ENCODE results near the gene GPATCH2. TPM values are rescaled to one million over a fixed set of nuclear protein-coding genes. Genes with fewer than 3 reads are reported as not detected.

Gene GPATCH2
- total RNA-seq, 4 donors from 2014 or later: 14.1 to 15.5 (median 15.3) TPM

DNA sequence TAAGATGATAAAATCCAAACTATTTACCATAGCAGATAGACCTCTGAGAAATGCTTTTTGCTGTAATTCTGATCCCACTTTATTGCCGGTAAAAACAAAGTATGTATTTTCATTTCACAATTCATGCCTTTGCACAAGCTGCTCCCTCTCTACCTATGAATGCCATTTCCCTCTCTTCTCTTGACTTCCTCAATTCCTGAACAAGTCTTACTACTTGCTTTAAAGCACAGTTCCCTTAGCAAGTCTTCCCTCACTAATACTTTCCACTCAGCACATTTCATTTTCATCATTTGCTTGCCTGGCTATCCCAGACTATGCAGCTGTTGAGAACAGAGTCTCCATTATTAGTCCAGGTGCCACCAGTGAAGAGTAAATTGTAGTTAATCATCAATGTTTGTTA lies 13.8 kb downstream of the GPATCH2 start:
- TF ChIP-seq, protein P1, sequence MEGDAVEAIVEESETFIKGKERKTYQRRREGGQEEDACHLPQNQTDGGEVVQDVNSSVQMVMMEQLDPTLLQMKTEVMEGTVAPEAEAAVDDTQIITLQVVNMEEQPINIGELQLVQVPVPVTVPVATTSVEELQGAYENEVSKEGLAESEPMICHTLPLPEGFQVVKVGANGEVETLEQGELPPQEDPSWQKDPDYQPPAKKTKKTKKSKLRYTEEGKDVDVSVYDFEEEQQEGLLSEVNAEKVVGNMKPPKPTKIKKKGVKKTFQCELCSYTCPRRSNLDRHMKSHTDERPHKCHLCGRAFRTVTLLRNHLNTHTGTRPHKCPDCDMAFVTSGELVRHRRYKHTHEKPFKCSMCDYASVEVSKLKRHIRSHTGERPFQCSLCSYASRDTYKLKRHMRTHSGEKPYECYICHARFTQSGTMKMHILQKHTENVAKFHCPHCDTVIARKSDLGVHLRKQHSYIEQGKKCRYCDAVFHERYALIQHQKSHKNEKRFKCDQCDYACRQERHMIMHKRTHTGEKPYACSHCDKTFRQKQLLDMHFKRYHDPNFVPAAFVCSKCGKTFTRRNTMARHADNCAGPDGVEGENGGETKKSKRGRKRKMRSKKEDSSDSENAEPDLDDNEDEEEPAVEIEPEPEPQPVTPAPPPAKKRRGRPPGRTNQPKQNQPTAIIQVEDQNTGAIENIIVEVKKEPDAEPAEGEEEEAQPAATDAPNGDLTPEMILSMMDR (IDR thresholded peaks at IDR 0.05; ENCODE audit: low read depth): no peak

- TF ChIP-seq, protein P1 (IDR thresholded peaks at IDR 0.05; ENCODE audit: low read depth): no peak
These were observed 16.6 kb downstream of the GPATCH2 start for GRCh38 chr1:217614200-217614712.

GRCh38 chr1:217605390-217605789 lies 25.5 kb downstream of the GPATCH2 start:
- TF ChIP-seq, protein P1 (IDR thresholded peaks at IDR 0.05; ENCODE audit: low read depth): no peak

DNA sequence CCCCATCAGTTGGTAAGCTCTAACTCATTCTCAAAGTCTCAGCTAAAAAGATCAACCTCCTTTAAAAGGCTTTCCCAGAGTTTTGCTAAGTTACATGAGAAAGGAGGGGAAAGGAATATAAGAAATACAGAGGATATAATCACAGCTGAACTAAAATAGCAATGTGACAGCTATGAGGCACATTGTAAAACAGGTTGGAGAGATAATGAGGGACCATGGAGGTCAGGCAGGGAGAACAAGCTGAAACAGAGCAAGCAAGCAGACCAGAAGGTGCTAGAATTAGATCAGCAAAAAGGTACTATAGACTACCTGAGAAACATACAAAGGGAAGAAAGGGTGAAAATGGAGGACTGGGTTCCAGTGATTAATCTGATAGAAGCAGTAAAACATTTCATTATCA lies 28.5 kb downstream of the GPATCH2 start:
- TF ChIP-seq, protein P1 (IDR thresholded peaks at IDR 0.05; ENCODE audit: low read depth): no peak

DNA sequence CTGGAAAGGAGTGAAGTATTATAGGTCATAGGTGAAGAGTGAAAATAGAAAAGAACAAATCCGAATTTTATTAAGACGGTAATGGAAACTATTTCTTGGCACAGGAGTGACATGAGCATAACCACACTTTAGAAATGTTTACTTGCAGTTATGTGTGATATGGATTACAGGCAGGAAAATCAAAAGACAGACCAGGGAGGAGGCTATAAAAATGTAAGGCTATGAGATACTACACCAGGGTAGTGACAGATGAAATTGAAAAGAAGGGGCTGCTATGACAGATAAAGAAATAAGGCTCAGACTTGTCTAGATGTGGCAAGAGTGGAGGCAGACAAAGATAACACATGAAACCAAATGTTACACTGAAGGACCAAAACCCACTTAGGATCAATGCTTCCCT lies 31.7 kb downstream of the GPATCH2 start:
- TF ChIP-seq, protein P1 (IDR thresholded peaks at IDR 0.05; ENCODE audit: low read depth): no peak

DNA sequence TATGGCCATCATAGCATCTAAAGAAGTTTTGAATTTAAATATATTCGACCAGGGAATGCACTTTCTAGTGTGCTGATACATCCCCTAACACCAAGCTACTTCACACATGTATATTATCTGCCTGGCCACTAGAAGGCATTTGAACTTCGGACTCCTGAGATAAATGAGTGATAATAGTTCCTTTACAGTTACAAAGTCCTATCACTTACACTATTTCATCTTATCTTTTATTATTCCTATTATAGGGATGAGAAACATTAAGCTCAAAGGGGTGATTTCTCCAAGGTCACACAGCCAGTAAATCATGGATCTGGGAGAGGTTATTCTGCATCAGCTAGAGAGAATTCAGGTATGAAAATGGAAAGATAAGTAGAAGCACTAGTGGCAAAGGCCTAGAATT lies 40.3 kb downstream of the GPATCH2 start:
- TF ChIP-seq, protein P1 (IDR thresholded peaks at IDR 0.05; ENCODE audit: low read depth): no peak

- TF ChIP-seq, protein P1 (IDR thresholded peaks at IDR 0.05; ENCODE audit: low read depth): no peak
These were observed 44.3 kb downstream of the GPATCH2 start for GRCh38 chr1:217586586-217586985.

Measured in subcutaneous adipose tissue (tissue), 4 donors.